Measurements from ENCODE around the gene TXK.

Gene TXK

DNA sequence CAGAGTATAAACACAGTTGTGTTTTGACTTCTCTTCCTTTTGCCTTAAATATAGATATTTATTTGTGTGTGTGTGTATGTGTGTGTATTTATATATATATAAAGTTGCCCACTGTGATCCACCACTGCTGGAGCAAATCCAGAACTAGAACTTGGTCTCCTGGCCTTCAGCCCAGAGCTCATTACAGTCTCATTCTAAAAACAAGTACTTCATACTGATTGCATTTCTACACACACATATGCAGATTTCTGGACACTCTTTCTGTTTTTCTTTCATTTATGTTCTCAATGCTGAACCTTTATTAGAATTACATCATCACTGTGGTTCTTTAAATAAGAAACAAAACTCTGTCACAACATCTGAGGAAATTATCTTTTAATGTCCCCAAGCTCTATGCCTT, 381 bp downstream of the TXK start:
- DNase-seq = no peak

DNA sequence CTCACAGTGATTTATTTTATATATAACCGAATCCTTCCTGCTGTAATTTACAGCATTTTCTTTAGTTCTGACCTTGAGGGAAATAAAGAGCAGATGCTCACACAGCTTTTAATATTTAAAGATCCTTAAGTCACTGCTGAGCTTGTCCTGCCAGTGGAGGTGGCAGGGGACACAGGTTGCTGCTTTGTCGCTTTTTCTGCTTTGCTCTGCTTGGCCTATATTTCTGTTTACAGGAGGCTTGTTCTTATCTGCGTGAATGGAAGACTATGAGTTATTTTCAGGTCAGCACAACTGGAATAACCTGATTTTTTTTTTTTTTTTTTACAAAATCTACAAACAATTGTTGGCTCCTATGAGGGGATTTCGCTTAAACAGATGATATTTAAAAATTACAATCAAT, 2.3 kb downstream of the TXK start:
- DNase-seq = no peak

DNA sequence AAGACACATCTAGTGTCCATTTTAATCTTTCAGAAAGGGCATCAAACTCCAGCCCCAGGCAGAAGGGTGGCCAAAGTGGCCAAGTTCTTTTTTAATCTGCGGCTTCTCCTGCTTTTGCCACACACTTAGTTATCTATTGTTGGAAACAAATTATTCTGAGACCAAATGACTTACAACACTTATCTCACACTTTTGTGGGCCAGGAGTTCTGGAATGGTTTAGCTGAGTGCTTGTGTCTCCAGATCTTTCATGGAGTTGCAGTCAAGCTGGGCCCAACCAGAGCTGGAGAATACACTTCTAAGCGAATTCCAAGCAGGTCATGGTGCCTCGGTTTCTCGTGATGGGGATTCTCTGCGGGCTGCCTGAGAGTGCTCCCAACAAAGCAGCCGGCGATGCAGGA, 4.0 kb downstream of the TXK start:
- no peak for DNase-seq

DNA sequence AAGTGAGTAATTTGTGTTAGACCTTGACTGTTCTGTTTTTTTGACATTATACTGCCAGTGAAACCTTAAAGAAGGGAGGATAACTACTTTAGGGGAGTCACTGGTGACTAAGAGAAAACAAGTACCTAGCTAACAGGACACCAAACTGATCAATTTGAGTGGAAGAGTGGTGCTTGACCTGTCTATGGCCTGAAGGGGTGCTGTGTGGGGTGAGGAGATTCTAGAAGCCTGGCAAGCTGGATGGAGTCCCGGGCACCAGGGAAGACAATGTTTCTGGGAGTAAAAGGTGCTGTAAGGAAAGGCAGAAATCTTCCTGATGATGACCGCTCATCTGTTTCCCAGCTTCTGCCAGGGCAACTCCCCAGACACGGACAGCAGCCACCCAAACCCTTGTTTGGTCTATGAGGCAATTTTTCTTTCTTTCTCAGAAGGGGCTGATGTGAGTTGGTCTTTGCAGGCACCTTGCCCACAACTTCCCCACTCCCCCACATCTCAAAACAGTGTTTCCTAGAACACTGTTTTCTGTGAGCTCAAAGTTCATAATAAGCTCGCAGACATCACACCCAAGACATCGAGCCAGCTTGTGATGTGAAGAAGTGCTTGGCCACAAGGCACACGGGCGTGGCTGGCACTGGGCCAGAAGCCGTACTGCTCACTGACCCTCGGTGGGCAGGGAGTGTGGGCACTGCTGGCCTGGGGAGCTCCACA, 4.6 kb downstream of the TXK start:
- DNase-seq = no peak

DNA sequence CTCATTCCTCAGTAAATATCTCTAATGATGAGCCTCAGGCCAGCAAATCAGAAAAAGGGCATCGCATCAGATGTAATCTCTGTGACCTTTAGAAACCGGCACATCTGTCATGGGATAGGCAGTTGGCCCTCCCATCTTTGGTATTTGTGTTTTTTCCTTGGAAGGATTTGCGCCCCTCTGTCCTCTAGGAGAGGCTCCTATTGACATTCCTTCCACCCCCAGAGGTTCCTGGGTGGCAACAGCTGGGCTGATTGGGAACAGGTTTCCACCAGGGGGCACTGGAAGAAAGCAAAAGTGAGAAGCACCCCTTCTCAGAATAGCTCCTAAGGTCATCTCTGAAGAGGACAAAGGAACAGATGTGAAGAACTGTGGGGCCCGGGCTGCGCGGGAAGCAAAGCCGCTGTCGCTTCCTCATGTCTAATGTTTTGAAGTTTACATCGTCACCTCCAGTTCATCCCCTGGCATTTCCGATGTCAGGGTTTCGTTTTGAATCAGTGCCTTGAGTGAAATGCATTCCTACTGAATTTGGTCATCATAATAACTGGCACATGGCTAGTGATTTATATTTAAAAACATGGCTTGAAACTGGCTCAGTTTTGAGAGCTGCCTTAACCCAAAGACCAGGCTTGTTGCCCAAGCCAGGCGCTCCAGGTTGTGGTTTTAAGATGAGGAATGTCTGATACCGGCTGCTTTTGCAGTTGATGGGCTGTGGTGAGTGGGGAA, 6.2 kb downstream of the TXK start:
- DNase-seq = peak; percentile 23 to 79

DNA sequence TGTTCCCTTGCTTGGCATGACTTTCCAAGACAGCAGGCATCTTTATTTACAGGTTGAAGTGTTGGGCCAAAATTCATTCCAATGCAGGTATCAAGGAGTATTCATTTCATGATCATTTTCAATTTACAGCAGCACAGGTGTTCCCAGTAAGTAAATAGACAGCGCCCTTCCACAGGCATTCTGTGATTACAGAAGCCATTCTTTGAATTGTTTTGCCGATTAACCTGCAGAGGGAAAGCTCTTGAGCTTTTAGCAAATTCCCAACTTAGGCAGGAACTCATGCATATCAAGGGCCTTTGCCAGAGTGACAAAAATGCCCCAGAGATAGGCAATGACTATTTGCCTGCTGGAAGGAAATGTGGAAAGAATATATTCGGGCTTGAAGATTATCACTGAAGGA, 6.8 kb downstream of the TXK start:
- no peak for DNase-seq

DNA sequence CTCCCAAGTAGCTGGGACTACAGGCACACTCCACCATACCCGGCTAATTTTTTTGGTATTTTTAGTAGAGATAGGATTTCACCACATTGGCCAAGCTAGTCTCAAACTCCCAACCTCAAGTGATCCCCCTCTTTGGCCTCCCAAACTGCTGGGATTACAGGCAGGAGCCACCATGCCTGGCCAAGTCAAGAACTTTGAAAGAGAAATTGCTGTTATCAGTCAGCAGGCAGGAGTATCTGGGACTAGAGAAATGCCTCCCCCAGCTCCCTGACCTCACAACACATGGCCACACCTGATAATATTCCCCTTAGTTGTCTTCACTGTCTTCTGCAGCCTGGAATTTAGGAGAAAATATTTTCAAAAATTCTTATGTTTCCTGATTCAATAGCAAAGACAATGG, 7.4 kb downstream of the TXK start:
- no peak for DNase-seq

DNA sequence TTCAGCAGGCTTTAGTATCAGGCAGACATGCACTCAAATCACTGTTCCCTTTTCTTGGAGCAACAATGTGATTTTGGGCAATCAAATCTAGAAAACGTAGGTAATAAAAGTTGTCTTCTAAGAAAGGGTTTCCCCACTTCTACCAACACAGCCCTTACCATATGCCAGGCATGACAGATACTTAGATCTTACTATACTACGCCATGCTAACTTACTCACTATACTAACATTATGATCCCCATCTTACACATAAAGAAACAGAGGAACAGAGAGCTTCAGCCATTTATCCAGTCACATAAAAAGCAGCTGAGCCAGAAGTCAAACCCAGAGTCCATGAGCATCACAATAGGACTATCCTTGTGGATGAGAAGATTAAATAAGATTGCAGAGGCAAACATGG, 9.2 kb downstream of the TXK start:
- no peak for DNase-seq

DNA sequence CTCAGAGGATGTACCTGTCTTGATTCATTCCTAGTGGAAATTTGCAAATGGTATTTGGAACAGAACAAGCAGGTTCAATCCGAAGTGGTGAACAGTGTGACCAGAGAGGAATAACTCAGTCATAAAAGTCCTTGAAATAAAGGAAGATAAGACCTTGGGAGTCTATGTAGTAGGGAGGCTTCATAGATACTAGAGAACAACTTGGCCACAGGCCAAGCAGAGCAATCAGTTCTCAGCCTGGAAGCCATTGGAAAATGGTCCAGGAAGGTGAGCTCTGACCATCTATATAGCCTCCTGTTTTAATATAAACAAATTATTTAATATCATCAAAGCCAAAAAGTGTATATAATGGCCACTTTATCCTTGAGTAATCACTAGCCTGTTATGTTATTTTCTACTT, 11.3 kb downstream of the TXK start:
- DNase-seq = no peak

DNA sequence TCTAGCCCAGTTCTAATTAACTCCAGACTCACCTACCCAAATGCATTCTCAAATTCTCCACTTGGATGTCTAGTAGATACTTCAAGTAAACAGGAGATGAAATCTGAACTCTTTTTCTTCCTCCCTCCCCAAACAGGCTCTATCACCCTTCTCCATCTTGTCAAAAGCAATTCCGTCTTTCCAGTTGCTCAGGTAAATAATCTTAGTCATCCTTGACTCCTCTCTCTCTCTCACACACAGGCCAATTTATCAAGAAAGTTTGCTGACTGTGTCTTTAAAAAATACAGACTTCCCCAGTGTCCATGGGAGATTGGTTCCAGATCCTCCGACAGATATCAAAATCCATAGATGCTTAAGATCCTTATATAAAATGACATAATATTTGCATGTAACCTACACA, 12.9 kb downstream of the TXK start:
- no peak for DNase-seq

DNA sequence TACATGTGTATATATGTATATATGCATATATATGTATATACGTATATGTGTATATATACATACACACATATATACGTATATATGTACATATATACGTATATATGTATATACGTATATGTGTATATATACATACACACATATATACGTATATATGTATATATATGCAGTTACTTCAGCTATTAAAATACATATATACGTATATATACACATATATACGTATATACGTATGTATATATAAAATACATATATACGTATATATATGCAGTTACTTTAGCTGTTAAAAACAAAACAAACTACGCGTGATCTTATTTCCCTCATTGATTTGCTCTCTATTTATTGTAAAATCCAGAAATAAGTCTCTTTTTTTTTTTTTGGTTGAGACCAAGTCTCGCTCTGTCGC, 13.9 kb downstream of the TXK start:
- no peak for DNase-seq

DNA sequence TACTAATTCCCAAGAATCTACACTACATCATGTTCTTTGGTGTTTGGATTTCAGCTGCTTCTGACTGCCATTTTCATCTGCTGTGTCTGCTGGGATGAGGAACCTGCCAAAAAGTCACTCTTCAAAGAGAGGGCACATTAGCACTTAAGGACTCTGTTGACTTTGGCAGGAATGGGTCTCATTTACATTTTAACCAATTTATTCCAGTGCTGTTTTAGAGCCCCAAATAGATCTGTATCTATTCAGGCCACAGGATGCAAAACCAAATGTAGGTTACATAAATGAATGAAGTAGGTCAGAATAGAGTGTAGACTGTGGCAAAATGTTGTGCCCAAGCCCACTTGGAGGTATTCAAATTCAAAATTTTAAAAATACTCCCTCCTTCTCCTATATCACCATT, 14.4 kb downstream of the TXK start:
- DNase-seq = no peak

DNA sequence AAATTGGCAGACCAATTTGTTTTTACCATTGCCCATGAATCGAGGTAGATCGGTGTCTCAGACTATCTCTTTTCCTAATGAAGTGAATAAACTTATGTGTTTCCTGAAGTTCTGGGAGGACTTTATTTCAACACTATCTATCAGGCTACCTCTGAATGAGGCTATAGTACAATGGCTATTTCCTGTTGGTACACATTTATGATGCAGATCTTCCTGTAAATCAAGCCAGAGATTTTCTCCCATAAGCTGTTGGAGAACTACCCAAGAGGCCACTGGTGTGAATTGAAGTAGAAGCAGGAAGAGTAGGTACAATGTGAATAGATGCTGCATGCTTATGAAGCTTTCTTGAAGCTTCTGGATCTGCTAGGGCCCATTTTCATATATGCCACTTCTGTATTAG, 16.0 kb downstream of the TXK start:
- no peak for DNase-seq

DNA sequence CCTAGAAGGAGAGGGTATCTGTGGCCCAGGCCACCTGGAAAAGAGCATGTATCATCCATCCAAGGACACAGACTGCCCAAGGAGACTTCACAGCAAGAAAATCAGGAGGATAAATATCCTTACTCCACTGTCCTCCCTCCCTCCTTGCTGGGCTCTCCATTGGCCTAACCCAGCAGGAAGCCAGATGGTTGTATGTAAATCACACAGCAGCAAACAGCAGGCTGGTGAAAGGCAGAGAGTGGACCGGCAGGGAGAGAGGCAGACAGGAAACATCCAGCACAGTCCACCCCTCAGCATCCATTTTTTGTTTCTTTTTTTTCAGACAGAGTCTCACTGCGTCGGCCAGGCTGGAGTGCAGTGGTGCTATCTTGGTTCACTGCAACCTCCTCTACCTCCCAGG, 17.5 kb downstream of the TXK start:
- DNase-seq = no peak

DNA sequence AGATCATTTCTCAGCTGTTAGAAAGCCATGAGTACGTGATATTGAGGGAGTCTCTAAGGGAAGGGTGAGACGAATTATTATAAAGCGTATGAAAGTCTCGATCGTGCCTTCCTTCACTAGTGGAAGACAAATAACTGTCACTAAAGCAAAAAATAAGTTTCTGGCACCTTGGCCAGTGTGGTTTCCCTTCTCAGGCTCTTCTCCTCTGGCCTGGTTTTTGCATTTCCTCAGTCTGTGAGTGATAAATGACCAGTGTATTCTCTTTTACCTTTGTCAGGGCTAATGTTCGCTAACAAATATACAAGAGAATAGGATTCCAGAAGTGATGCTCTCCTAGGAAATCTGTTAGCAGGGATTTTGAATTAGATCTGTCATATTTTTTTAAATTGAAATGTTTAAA, 19.6 kb downstream of the TXK start:
- no peak for DNase-seq

DNA sequence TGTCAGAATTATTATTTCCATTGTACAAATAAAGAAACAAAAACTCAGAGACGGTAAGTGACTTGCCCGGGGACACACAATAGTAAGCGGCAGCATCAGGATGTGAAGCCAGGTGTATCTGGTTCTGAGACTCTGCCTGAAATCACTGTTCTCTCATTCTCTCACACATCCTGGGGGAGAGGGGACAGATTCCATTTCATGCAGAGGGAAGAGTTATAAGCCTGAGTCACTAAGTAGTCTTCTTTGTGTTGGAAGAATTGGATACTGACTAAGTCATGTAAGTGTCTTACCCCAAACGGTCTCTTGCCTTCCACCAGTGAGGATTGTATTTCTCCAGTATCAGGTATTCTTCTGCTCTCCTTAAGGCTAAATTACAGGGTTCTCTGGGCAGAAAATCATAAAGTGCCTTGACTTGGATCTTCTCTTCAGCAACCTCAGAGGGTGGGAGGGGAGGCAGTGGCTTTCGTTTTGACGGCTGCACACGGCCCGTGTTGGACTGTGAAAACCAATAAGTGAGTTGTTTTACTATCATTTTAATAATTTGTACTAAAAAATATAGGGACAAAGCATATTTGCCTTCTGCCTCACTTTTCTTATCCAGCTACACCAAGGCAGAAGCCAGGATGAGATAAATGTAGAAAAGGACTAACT, 21.9 kb downstream of the TXK start:
- DNase-seq = no peak

DNA sequence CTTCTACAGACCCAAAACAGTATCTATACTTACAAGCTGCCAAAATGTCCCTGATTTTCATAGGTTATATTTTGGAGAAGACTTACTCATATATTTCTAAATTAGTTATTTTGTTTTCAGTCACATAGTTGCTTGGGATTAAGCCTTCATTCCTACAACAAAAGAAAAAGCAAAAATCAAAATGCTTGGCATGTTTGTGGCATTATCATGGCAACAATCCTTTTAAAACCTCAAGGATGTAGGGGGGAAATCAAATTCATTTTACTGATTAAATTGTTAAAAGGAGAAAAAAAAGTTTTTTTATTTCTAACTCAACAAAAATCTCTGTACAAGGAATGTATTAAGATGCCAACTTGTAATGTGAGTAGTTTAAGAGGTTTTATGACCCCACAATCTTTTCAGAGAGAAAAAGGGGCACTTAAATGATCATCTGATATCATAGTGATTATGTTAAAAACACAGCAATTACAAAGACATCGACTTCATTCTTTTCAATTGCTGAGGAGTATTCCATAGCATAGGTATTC, 23.5 kb downstream of the TXK start:
- no peak for DNase-seq

DNA sequence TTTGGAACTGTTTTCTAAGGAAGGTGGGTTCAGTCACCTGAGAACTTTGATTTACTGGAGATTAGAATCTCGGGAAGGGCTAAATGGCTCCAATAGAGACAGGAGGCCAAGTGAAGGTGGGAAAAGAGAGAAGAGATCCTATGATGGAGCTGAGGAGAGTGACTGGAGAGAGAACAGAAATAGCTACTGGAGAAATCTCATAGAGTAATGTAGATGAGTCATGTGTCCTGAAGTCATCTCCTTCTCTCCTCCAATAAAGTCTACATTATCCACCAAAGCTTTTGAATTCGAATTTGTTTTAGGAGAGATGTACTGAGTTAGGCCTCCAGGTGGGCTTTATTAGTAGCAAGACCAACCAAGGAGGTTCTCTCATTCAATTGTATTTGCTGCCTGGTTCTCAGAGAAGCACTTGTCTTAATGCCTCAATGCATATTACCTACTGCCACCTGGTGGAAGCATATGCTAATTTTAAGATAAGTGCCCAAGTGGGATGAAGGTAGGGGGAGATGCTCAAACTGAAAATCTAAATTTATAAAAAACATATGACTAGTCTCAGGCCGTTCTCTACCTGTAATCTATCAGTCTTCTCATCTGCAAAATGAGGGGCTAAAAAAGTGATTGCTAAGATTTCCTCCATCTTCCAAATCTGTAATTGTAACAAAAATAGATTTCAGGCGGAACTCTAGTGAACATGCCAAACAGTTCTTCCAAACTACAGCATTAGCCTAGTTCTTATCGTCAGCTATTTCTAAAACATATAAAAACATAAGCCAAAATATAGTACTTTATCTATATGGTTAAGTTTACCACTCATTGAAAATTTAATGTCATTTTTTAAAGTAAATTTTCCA, 24.4 kb downstream of the TXK start:
- DNase-seq = peak; percentile 31 to 59

DNA sequence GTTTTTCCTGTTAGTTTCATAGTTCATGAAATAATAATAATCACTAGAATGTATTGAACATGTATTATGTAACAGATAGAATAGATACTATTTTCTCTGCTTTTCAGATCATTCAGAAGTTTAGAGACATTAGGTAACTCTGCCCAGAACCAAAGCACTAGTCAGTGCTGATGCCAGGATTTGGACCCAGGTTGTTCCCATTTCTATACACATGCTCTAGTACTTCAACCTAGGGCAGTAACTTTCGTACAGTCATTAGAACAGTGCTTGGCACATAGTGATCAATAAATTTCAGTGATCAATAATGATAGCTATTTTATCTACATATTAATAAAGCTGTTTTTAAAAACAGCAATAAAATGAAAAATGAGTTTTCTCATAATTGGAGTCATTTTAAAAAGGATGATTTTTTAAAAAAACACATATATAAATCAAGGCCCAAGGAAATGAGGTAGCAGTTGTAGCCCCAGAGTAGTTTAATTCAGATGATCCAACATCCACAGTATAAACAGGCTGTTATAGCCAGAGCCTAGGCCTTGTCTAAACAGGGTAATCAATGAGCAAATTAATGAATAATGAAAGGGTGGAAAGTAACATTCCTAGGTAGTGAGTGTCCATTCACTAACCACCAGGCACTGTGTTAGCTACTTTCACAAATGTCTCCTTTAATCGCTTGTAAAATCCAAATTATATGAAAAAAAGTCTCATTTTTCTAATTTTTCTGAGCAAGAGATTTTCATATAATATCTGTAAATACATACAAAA, 25.6 kb downstream of the TXK start:
- DNase-seq = no peak

DNA sequence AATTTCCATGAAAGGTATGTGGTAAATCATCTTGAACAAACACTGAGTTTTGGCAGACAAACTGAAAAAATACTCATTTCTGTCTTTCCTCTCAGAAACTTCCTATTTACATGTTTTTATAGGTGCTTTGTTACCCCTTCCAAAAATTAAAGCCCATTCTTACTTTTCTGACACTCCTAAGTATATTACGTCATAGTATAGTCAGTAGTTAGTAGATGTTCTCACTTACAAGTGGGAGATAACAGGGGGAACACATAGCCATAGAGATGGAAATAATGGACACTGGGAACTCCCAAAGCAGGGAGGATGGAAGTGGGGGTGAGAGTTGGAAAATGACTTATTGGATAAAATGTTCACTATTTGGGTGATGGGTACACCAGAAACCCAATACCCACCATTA, 28.8 kb downstream of the TXK start:
- DNase-seq = no peak

DNA sequence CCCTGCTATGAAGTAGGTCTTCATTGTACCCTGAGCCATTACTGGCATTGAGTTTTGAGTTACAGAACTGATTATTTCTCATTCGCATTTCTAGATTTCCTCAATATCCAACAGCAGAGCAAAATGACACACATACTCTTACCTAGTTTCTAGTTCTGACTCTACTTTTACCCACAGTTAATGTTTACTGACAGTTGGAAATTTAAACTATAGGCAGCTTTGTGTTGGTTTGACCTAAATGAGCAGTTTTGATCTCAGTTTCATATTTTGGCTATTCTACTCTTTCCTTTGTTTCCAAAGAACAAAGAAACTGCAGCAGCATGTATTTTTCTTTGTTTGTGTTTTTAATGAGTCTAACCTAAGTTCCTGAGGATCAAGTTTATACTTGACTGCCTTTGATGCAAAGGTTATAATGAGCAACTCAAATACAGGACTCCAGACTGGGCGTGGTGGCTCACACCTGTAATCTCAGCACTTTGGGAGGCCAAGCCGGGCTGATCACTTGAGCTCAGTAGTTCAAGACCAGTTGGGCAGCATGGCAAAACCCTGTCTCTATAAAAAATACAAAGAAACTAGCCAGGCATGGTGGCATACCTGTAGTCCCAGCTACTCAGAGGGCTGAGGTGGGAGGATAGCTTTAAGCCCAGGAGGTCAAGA, 30.4 kb downstream of the TXK start:
- no peak for DNase-seq

DNA sequence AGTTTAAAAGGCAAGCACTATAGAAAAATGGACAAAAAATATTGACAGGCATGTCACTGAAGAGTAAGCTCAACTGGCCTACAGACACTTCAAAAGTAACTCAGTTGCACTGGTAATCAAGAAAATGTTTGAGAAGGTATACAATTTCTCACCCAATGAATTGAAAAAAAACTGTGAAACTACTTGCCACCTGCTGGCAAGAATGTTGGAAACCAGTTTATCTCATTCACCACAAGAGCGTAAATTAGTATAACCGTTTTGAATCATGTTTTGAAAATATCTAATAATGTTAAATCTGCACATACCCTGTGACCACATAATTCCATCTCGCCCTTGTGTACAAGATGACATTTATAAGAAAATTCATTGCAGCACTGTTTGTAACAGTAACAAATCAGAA, 31.7 kb downstream of the TXK start:
- DNase-seq = no peak
